ENCODE measurements around the gene KIF19.
"Not testable (repeated sequence)": the region's sequence is repeated elsewhere in the genome, so short reads cannot be mapped to it uniquely, and the experiment has no call there.

DNA sequence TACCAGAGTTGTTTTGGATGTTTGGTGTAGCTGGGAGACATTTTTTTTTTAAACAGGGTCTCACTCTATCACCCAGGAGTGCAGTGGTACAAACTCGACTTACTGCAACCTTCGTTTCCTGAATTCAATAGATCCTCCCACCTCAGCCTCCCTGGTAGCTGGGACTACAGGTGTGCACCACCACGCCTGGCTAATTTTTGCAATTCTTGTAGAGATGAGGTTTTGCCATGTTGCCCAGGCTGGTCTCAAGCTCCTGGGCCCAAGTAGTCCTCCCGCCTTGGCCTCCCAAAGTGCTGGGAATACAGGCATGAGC, 43.8 kb upstream of the KIF19 start:
- TF ChIP-seq, protein P1, sequence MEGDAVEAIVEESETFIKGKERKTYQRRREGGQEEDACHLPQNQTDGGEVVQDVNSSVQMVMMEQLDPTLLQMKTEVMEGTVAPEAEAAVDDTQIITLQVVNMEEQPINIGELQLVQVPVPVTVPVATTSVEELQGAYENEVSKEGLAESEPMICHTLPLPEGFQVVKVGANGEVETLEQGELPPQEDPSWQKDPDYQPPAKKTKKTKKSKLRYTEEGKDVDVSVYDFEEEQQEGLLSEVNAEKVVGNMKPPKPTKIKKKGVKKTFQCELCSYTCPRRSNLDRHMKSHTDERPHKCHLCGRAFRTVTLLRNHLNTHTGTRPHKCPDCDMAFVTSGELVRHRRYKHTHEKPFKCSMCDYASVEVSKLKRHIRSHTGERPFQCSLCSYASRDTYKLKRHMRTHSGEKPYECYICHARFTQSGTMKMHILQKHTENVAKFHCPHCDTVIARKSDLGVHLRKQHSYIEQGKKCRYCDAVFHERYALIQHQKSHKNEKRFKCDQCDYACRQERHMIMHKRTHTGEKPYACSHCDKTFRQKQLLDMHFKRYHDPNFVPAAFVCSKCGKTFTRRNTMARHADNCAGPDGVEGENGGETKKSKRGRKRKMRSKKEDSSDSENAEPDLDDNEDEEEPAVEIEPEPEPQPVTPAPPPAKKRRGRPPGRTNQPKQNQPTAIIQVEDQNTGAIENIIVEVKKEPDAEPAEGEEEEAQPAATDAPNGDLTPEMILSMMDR (IDR thresholded peaks at IDR 0.05), result not testable (repeated sequence)
- TF ChIP-seq POLR2A (IDR thresholded peaks at IDR 0.05), result not testable (repeated sequence)

Data from uterus (tissue), 2 donors.